ENCODE results near the gene FBXO15. TPM values are rescaled to one million over a fixed set of nuclear protein-coding genes. Genes with fewer than 3 reads are reported as not detected.

Gene FBXO15
- total and polyA plus RNA-seq, 2 of the 13 experiments (the other 11 are each of a cell fraction or from before 2014, with no cell fraction given): 0.09 to 0.12 TPM

- Histone ChIP-seq H3K4me1 (ENCODE audit: insufficient read depth, low read length) (peaks cover 12% of the 10 kb centered on the region; the same call in 1 of the 2 replicates), H3K4me3 (replicated peaks in 1 of 3; ENCODE audit: insufficient read depth in 1 of 3, low read depth in 2 of 3, low read length in 3 of 3) (no peak overlapping the region), H3K27me3 (ENCODE audit: control insufficient read depth in 1 of 2, insufficient read depth in 2 of 2, low read length in 2 of 2) (peaks cover 0 to 18% of the 10 kb centered on the region in 2 experiments), H3K36me3 (replicated peaks in 1 of 2; ENCODE audit: control insufficient read depth in 1 of 2, insufficient read depth in 2 of 2, low read length in 2 of 2) (no peaks in the 10 kb centered on the region), H3K4me2 (ENCODE audit: low read depth, low read length) (no peak overlapping the region), H4K20me1 (ENCODE audit: insufficient read depth, low read length) (no peaks in the 10 kb centered on the region), H3K9ac (ENCODE audit: insufficient read depth, low read depth, low read length) (no peak overlapping the region), H3K9me3 (ENCODE audit: low read length) (no peaks in the 10 kb centered on the region), H2AFZ (ENCODE audit: low read length) (no peak overlapping the region), H3K27ac (ENCODE audit: extremely low read length, insufficient read depth, low read length) (no peak overlapping the region), H3K79me2 (ENCODE audit: insufficient read depth, low read length) (no peaks in the 10 kb centered on the region)
- DNase-seq (ENCODE audit: low spot score) (no peak), ATAC-seq (peak; percentile 21; the same call in 2 of the 3 replicates), FAIRE-seq (no peak)
- CTCF ChIA-PET (ENCODE audit: low intra/inter-chr PET ratio, low total read pairs): no interaction called here
- no TSS peak for BruUV-seq (replicated peaks)
- TF ChIP-seq ZXDC (CRISPR knock-in tag; IDR thresholded peaks at IDR 0.05): no peak
- TF ChIP-seq CTCF (CRISPR knock-in tag; IDR thresholded peaks at IDR 0.05): 0 out of 2 replicates have a peak, but pooled peaks have one; percentile 10
- intact Hi-C loops (cut with micrococcal nuclease; ENCODE audit: unreplicated experiment) (no loop called here), in situ Hi-C loops (cut with HindIII; ENCODE audit: extremely low pct_ligation_motif_present, low pct_unique_long_range_greater_than_20kb) (no loop called here)
- POLR2A ChIA-PET: no interaction called here
- WGBS (ENCODE audit: low lambda C conversion rate): 39% methylated on average over 9 of the region's 9 CpGs
Observed at GRCh38 chr18:74084184-74084855, 63.3 kb downstream of the FBXO15 start.
